GM19324 (cell line): Measurements from ENCODE around the gene BCL11B.
"Not testable (repeated sequence)": the region's sequence is repeated elsewhere in the genome, so short reads cannot be mapped to it uniquely, and the experiment has no call there.

Source experiments
- ATAC-seq: cut with Tn5 transposase; IDR thresholded peaks from one replicate; pipeline ENCODE4 v1.9.1; 2021; ENCODE audit warnings: mild to moderate bottlenecking, moderate library complexity; ENCODE audit not compliant: unreplicated experiment, low FRiP score

The BCL11B gene

GRCh38 chr14:99228760-99229159, 43.2 kb downstream of the BCL11B start:
- not testable (repeated sequence) for ATAC-seq

- ATAC-seq = no peak
These were observed 45.3 kb downstream of the BCL11B start for GRCh38 chr14:99226687-99227086.

GRCh38 chr14:99225436-99226203, 46.4 kb downstream of the BCL11B start:
- no peak for ATAC-seq

GRCh38 chr14:99224948-99225347, 47.0 kb downstream of the BCL11B start:
- no peak for ATAC-seq

- no peak for ATAC-seq
These were observed 47.7 kb downstream of the BCL11B start for GRCh38 chr14:99224116-99224910.

GRCh38 chr14:99221445-99221844, 50.6 kb downstream of the BCL11B start:
- ATAC-seq = no peak

- no peak for ATAC-seq
These were observed 54.7 kb downstream of the BCL11B start for GRCh38 chr14:99217066-99217955.

GRCh38 chr14:99216191-99216590, 55.8 kb downstream of the BCL11B start:
- ATAC-seq = no peak

GRCh38 chr14:99215277-99215676, 56.7 kb downstream of the BCL11B start:
- ATAC-seq = no peak

GRCh38 chr14:99214701-99215100, 57.3 kb downstream of the BCL11B start:
- no peak for ATAC-seq

GRCh38 chr14:99213527-99213971, 58.4 kb downstream of the BCL11B start:
- ATAC-seq = no peak

GRCh38 chr14:99213101-99213500, 58.9 kb downstream of the BCL11B start:
- ATAC-seq = no peak

- ATAC-seq = no peak
These were observed 59.4 kb downstream of the BCL11B start for GRCh38 chr14:99212646-99213045.

- ATAC-seq = no peak
These were observed 59.8 kb downstream of the BCL11B start for GRCh38 chr14:99212199-99212598.

GRCh38 chr14:99211410-99211809, 60.6 kb downstream of the BCL11B start:
- no peak for ATAC-seq

GRCh38 chr14:99210333-99210732, 61.7 kb downstream of the BCL11B start:
- ATAC-seq = no peak

GRCh38 chr14:99209409-99209808, 62.6 kb downstream of the BCL11B start:
- no peak for ATAC-seq

GRCh38 chr14:99208318-99208717, 63.7 kb downstream of the BCL11B start:
- ATAC-seq = no peak

GRCh38 chr14:99207456-99207855, 64.5 kb downstream of the BCL11B start:
- no peak for ATAC-seq

- ATAC-seq = no peak
These were observed 65.9 kb downstream of the BCL11B start for GRCh38 chr14:99206090-99206489.
